Spleen (tissue), 11 donors: ENCODE results near the gene EPHB6. TPM values are rescaled to one million over a fixed set of nuclear protein-coding genes. Genes with fewer than 3 reads are reported as not detected.

Experiments used
- DNase-seq: peaks from one replicate; pipeline ENCODE4 v3.0.0-alpha.2; 2020
- H3K27ac ChIP-seq, 8 donors: fragments of 200-600 bp; sonication (generic) in 7 of 8; 1 replicate in 4 of 8; 2 replicates in 4 of 8; pipeline versions ENCODE4 v1.5.0 to v1.8.0; 2016 to 2021; ENCODE audit warnings: inconsistent platforms in 4 of 8, mild to moderate bottlenecking in 4 of 8, moderate library complexity in 1 of 8
- H3K27me3 ChIP-seq, 7 donors: fragments of 200-600 bp; sonication (generic) in 6 of 7; replicated peaks in 1 of 7; 1 replicate in 4 of 7; 2 replicates in 3 of 7; pipeline versions ENCODE4 v1.5.0 to v1.8.0; 2016 to 2021; ENCODE audit warnings: inconsistent platforms in 3 of 7, mild to moderate bottlenecking in 1 of 7
- H3K36me3 ChIP-seq, 6 donors: fragments of 200-600 bp; sonication (generic) in 5 of 6; 1 replicate in 4 of 6; 2 replicates in 2 of 6; pipeline versions ENCODE4 v1.5.0 to v1.8.0; 2016 to 2021; ENCODE audit warnings: inconsistent platforms in 2 of 6
- H3K4me1 ChIP-seq, 6 donors: fragments of 200-600 bp; sonication (generic) in 5 of 6; 1 replicate in 3 of 6; 2 replicates in 3 of 6; pipeline versions ENCODE4 v1.5.0 to v1.8.0; 2016 to 2021; ENCODE audit warnings: inconsistent platforms in 3 of 6
- H3K4me3 ChIP-seq, 8 donors: fragments of 200-600 bp; sonication (generic) in 7 of 8; 1 replicate in 4 of 8; 2 replicates in 4 of 8; pipeline versions ENCODE4 v1.5.0 to v1.8.0; 2016 to 2021; ENCODE audit warnings: inconsistent platforms in 4 of 8, mild to moderate bottlenecking in 4 of 8, moderate library complexity in 2 of 8
- H3K9me3 ChIP-seq, 8 donors: fragments of 200-600 bp; sonication (generic) in 7 of 8; 1 replicate in 4 of 8; 2 replicates in 4 of 8; pipeline versions ENCODE4 v1.5.0 to v1.8.0; 2016 to 2021; ENCODE audit warnings: inconsistent platforms in 4 of 8
- POLR2A ChIP-seq, 3 donors: fragments of 450-650 bp; IDR thresholded peaks; one replicate each; pipeline ENCODE4 v1.5.1; 2017; ENCODE audit warnings: antibody characterized with exemption in 3 of 3, mild to moderate bottlenecking in 1 of 3
- POLR2AphosphoS5 ChIP-seq, 3 donors: sonication (generic); formaldehyde crosslinking; IDR thresholded peaks; one replicate each; pipeline ENCODE4 v1.5.1; 2017; ENCODE audit warnings: antibody characterized with exemption in 3 of 3
- WGBS, 5 donors: extraction: QIAGEN DNeasy Blood & Tissue Kit in 3 of 5; methylation state at CpG; one replicate each; pipeline versions ENCODE4 v1.1.5 to v1.1.7; 2013 to 2018; 5-methylcytosine and 5-hydroxymethylcytosine counted together
- intact Hi-C: fragments of 100-400 bp; cut with DNase I; formaldehyde crosslinking; loops from one replicate; pipeline ENCODE4 v1.15.0; 2023; ENCODE audit warnings: low total_unique reads
- polyA plus RNA-seq, 3 donors: library from polyadenylated mRNA; stranded (reverse); fragments of 200-250 nt; gene quantifications; one replicate each; pipeline ENCODE4 v1.2.1, GENCODE V29; 2013
- total RNA-seq, 7 donors: library from RNA; depleted of rRNA in 3 of 7; stranded (reverse); fragments of >200 nt in 3 of 7; fragmentation: NEBNext Ultra II Directional in 4 of 7; extraction: Animal tissue kit (Norgen Biotek cat#: 25700) in 4 of 7; gene quantifications; one replicate each; pipeline versions ENCODE4 v1.1.0 to v1.2.1, GENCODE V29; 2016 to 2021
- TF ChIP-seq, protein P1 (sequence below), 11 experiments: fragments of 200-600 bp in 7 of 11; fragments of 450-650 bp in 4 of 11; sonication (generic) in 4 of 11; IDR thresholded peaks in 8 of 11; conservative IDR thresholded peaks in 3 of 11; 1 replicate in 7 of 11; 2 replicates in 4 of 11; pipeline versions ENCODE4 v1.4.0 to v1.8.0; 2016 to 2021; ENCODE audit warnings: antibody characterized with exemption in 11 of 11, inconsistent platforms in 4 of 11, mild to moderate bottlenecking in 1 of 11
- donor health status: healthy with polysubstance abuse.
- donor health status: DM: no; HTN: no; CAD: no; lungs with moderate emphysema.
- donor health status: DM: no; HTN: no; CAD: no.
- donor health status: Bipolar disorder and iron deficiency.
- donor health status: healthy.
- donor health status: DM: no; HTN: no; CAD: no.
- donor health status: DM: yes; HTN: yes; CAD: no.

EPHB6 gene
- total and polyA plus RNA-seq, 10 donors = 11.3 to 28.8 (median 13.9) TPM

DNA sequence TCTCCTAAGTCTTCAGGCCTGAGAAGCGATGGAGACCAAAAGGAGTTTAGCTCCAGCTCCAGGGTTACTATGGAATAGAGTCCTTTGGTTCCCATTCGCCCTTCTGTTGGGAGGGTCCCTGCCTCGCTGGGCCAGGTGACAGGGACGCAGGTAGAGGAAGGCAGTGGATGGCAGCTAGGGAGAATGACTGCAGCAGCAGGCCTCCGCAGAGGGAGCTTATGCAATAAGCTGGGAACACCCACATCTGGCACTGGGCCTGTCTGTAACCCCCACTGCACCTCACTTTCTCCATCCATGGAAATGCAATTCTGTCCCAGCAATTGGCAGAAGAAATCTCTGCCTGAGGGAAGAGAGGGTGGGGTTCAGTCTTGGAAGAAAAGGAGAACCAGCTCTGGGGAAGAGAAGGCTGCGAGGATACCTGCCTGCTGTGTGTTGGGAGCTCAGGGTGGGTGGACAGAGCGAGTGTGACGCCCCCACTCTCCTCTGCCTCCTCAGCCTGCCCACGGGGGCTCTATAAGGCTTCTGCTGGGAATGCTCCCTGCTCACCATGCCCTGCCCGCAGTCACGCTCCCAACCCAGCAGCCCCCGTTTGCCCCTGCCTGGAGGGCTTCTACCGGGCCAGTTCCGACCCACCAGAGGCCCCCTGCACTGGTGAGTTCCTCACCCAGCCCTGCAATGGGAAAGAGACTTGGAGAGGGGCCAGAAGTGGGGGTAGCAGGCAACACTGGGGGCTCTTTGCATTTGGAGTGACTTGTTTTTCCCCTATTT, 10.3 kb downstream of the EPHB6 start:
- no peaks in the 10 kb centered on the region for H3K9me3 ChIP-seq
- intact Hi-C loops = no loop called here
- H3K4me1 ChIP-seq = peaks cover 0 to 5% (median 0%) of the 10 kb centered on the region in 6 donors
- no peak overlapping the region for H3K27ac ChIP-seq
- 59 to 71% (median 64%) methylated on average over 14 of the region's 14 CpGs for WGBS, 5 donors
- TF ChIP-seq, protein P1, sequence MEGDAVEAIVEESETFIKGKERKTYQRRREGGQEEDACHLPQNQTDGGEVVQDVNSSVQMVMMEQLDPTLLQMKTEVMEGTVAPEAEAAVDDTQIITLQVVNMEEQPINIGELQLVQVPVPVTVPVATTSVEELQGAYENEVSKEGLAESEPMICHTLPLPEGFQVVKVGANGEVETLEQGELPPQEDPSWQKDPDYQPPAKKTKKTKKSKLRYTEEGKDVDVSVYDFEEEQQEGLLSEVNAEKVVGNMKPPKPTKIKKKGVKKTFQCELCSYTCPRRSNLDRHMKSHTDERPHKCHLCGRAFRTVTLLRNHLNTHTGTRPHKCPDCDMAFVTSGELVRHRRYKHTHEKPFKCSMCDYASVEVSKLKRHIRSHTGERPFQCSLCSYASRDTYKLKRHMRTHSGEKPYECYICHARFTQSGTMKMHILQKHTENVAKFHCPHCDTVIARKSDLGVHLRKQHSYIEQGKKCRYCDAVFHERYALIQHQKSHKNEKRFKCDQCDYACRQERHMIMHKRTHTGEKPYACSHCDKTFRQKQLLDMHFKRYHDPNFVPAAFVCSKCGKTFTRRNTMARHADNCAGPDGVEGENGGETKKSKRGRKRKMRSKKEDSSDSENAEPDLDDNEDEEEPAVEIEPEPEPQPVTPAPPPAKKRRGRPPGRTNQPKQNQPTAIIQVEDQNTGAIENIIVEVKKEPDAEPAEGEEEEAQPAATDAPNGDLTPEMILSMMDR (IDR thresholded peaks at IDR 0.05 in 8 of 11, conservative IDR thresholded peaks at IDR 0.05 in 3 of 11) = no peak
- no peak for TF ChIP-seq POLR2A (IDR thresholded peaks at IDR 0.05)
- no peak for TF ChIP-seq POLR2AphosphoS5 (IDR thresholded peaks at IDR 0.05)
- no peak for DNase-seq
- no peak overlapping the region for H3K4me3 ChIP-seq
- no peaks in the 10 kb centered on the region for H3K27me3 ChIP-seq
- peaks cover 0 to 69% (median 7%) of the 10 kb centered on the region in 6 donors for H3K36me3 ChIP-seq

DNA sequence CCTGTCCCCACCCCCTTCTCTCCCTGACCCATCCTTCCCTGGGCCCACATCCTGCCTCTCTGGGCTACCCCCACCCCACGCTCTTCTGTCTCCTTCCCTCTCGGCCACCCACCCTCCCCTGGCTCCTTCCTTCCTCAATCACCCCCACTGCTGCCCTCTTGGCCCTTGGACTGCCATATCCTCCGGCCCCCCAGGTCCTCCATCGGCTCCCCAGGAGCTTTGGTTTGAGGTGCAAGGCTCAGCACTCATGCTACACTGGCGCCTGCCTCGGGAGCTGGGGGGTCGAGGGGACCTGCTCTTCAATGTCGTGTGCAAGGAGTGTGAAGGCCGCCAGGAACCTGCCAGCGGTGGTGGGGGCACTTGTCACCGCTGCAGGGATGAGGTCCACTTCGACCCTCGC, 10.9 kb downstream of the EPHB6 start:
- H3K4me1 ChIP-seq = peaks cover 0 to 5% (median 0%) of the 10 kb centered on the region in 6 donors
- H3K27ac ChIP-seq = no peak overlapping the region
- no peak for DNase-seq
- no peaks in the 10 kb centered on the region for H3K27me3 ChIP-seq
- H3K4me3 ChIP-seq = no peak overlapping the region
- H3K36me3 ChIP-seq = peaks cover 0 to 75% (median 9%) of the 10 kb centered on the region in 6 donors
- WGBS, 5 donors = 35 to 56% (median 46%) methylated on average over 13 of the region's 13 CpGs
- H3K9me3 ChIP-seq = no peaks in the 10 kb centered on the region
- intact Hi-C loops = no loop called here
- TF ChIP-seq POLR2AphosphoS5 (IDR thresholded peaks at IDR 0.05) = no peak
- TF ChIP-seq POLR2A (IDR thresholded peaks at IDR 0.05) = no peak
- TF ChIP-seq, protein P1 (IDR thresholded peaks at IDR 0.05 in 8 of 11, conservative IDR thresholded peaks at IDR 0.05 in 3 of 11) = no peak

DNA sequence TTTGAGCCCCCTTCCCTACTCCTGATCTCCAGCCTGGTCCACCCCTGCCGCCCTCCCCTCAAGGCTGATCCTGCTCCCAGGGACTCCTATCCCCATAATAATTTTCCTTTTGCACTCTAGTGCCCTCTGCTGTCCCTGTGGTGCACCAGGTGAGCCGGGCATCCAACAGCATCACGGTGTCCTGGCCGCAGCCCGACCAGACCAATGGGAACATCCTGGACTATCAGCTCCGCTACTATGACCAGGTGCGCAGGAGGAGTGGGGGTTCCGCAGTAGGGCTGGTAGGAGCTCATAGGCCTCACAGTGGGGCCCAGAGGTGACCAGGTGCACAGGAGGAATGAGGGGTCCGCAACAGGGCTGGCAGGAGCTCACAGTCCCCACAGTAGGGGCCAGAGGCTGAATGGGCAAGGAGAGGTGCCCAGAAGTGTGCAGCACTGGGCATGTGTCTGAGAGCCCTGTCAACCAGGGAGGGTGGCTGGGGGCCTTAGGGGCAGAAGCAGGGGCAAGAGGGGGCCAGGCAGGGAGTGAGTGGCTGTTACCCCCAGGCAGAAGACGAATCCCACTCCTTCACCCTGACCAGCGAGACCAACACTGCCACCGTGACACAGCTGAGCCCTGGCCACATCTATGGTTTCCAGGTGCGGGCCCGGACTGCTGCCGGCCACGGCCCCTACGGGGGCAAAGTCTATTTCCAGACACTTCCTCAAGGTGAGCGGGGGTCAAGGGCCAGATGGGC, 11.7 kb downstream of the EPHB6 start:
- no peak overlapping the region for H3K27ac ChIP-seq
- no peak overlapping the region for H3K4me3 ChIP-seq
- no peak for TF ChIP-seq POLR2AphosphoS5 (IDR thresholded peaks at IDR 0.05)
- TF ChIP-seq, protein P1 (IDR thresholded peaks at IDR 0.05 in 8 of 11, conservative IDR thresholded peaks at IDR 0.05 in 3 of 11) = peak in 10 of 11 experiments; percentile 13 to 62 (median 42)
- no peak for DNase-seq
- WGBS, 5 donors = 76 to 81% (median 78%) methylated on average over 10 to 18 of the region's 18 CpGs
- H3K4me1 ChIP-seq = peaks cover 0 to 5% (median 0%) of the 10 kb centered on the region in 6 donors
- no peaks in the 10 kb centered on the region for H3K27me3 ChIP-seq
- intact Hi-C loops = no loop called here
- no peaks in the 10 kb centered on the region for H3K9me3 ChIP-seq
- peaks cover 0 to 76% (median 12%) of the 10 kb centered on the region in 6 donors for H3K36me3 ChIP-seq

DNA sequence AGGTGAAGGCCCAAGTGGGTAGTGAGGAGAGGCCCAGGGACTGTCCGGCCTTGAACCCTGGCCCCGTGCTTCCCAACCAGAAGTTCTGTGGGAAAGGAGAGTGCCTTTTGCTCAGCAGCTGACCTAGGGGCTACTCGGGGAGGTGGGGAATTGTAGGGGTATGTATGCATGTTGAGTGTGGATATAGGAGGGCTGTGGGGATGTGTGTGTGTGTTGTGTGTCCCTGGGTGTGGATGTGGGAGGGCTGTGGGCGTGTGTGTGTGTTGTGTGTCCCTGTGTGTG, 12.2 kb downstream of the EPHB6 start:
- Histone ChIP-seq H3K27me3 (no peaks in the 10 kb centered on the region), H3K27ac (no peak overlapping the region), H3K4me3 (no peak overlapping the region), H3K9me3 (no peaks in the 10 kb centered on the region), H3K4me1 (peaks cover 0 to 5% (median 0%) of the 10 kb centered on the region in 6 donors), H3K36me3 (peaks cover 0 to 76% (median 12%) of the 10 kb centered on the region in 6 donors)
- TF ChIP-seq, protein P1 (IDR thresholded peaks at IDR 0.05 in 8 of 11, conservative IDR thresholded peaks at IDR 0.05 in 3 of 11) = no peak
- no peak for TF ChIP-seq POLR2A (IDR thresholded peaks at IDR 0.05)
- no peak for TF ChIP-seq POLR2AphosphoS5 (IDR thresholded peaks at IDR 0.05)
- 67 to 88% (median 73%) methylated on average over 4 of the region's 4 CpGs for WGBS, 5 donors
- DNase-seq = no peak
- intact Hi-C loops = no loop called here
